Stimulated activated CD8-positive, alpha-beta memory T cell treated with anti-CD3 and anti-CD28 coated beads, Interleukin-15, amount 100 ng/mL, for 48 hours (primary cell): Measurements from ENCODE around the gene JAK1.
"Not testable (repeated sequence)": the region's sequence is repeated elsewhere in the genome, so short reads cannot be mapped to it uniquely, and the experiment has no call there.

Source experiments
- DNase-seq, 2 donors: peaks; one replicate each; pipeline ENCODE4 v3.0.0-alpha.2; 2020; ENCODE audit warnings: low read depth in 2 of 2

The JAK1 gene

DNA sequence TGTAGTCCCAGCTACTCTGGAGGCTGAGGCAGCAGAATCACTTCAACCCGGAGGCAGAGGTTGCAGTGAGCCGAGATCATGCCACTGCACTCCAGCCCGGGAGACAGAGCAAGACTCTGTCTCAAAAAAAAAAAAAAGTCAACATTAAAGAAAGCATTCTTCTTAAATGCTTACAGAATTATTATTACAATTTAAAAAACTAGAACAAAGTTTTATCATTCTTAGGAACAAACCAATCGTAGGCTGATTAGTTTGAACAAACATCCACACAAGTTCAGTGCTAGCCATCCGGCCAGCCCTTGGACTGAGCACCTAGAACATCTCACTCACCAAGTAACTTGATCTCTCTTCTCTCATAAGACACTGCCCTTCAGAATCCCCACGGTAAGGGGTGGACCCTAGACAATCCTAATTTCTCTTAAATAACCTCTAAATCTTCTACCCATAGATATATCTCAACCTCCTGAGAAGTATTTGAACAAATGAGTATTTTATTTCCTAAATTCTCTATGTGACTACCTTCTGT lies 16.0 kb downstream of the JAK1 start:
- DNase-seq, result no peak

DNA sequence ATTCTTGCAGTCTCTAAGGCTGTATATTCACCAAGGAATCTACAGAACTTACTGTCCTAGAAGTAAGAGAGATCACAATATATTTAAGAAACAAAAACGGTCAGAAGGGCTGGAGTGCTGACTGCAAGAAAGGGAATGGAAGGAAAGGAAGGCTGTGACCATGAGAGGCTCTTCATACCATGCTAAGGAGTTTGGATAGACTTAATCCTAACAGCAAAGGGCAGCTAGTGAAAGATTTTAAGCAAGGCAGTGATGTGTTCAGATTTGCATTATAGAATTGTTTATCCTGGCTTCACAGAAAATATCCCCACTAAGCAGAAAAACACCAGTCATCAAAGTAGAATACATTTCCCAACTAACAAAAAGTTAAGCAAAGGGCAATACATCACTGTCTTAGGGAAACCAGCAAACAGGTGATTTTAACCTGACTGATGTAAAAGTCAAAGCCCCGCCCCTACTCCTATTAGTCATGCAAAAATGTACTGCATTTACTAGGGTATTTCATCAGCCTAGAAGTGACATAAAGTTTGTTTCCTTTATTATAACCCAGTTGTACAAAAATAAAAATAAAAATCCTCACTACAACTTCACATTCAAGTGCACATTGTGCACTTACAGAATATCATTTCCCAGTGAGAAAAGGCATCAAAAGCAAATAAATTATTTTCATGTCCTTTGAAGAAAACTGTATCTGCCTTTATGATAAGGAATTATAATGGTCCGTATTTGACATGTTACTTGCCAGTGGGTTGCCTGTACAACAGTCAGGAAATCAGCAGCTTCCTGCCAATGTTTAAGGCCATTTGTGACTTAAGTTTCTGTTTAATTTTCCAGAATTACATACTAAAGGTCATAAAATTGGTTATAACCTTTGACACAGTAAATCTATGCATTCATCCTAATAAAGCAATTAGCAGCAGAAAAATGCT lies 17.2 kb downstream of the JAK1 start:
- no peak for DNase-seq

DNA sequence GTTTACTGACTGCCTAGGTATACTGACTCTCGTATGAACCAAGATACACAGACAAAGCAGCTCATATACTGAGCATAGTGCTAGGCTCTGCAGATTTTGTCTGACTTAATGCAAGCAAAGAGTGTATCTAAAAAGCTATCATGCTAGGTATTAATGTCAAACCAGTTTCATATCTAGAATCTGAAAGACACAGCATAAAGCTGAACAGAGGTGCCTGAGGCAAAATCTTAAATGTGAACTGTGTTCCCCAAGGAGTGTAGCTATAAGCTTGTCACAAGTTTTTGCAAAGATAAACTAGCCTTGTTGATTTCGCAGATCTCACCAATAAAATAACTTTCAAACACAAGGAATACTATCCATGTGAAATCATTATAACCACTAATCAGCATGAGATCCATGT lies 18.1 kb downstream of the JAK1 start:
- DNase-seq, result no peak

DNA sequence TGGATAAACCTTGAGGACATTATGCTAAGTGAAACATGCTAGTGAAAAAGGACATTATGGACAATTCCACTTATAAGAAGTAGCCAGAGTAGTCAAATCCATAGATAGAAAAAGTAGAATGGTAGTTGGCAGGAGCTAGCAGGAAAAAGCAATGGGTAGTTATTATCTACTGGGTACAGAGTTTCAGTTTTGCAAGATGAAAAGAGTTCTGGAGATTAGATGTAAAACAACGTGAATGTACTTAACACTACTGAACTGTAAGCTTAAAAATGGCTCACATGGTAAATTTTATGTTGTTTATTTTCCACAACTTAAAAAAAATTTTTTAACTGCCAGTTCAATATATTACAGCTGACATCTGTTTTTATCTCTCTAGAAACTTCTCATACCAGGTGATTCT lies 19.4 kb downstream of the JAK1 start:
- no peak for DNase-seq

DNA sequence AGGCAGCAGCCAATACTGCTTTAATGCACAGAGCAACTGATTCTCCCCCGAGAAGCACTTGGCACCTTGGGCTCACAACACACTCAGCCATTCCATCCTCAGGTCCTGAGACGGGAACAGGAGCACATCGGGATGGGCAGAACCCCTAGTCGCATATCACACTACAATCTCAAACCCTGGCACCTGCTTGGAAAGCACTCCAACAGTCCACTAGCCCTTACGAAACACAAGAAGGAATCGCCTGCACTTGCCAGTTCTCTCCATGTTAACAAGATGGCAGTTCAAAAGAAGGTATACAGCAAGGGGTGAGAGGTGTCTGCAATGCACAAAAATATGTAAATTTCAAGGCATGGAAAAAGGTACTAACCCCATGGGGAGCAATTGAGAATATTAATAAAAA lies 21.4 kb downstream of the JAK1 start:
- no peak for DNase-seq

DNA sequence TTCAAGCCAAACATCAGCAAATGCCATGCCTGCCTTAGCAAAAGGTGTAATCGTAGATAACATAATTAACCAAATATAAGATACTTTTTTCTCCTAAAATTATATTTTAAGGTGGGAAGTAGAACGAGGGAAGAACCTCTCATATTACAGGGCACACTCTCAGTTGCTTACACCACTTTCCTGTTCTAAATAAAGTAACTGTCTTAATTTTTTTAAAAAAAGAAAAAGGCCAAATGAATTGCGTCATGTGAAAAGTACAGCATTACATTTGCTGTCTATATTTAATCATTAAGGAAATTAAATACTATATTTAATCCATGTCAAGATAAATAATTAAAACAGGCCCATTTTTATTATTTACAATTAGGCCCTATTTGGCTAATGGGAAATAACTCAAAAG lies 23.7 kb downstream of the JAK1 start:
- DNase-seq, result no peak

DNA sequence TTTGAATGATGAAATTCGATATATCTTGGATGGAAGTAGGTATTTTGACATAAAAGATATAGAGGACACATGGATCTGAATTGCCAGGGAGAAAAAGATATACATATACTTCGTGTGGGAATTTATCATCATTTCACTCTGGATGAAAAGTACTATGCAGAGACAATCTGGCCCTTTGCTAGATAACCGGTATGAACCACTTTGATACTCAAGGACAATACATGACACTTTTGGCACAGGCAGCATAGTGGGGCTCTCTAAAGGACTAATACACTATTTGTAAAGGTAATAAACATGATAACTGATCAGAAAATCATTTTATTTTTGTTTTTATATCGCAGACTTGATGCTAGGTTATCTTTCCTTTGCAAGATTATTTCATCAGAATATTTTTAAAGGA lies 24.2 kb downstream of the JAK1 start:
- DNase-seq, result no peak

DNA sequence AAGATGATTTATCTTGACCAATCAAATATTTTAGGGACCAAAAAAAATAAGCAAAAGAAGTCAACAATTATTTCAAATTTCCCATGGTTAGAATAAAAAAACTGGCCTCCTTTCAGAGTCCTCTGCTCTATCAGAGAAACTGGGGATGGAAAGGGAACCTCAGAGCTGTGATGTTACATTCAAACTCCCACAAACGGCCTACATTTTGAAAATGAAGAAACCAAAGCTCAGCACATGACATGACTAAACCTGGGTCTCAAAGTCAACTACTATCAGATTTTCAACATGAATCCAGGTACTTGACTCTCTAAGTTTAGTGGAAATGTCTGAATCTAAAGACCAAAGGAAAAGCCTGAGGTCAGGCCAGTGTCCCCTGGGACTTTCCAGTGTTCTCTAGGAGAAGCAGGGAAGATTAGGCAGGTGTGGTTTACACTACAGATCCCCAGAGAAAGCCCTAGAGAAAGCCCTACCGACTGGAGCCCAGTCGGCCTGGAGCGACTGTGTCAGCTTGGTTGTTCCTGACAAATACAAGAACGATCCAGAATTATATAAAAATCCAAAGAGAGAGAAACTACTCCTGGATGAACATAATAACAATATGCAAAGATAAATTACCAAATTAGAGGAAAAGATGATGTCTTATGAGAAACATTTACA lies 24.8 kb downstream of the JAK1 start:
- DNase-seq, result no peak

GRCh38 chr1:64940025-64940424 lies 26.3 kb downstream of the JAK1 start:
- DNase-seq, result no peak

- no peak for DNase-seq
These were observed 27.4 kb downstream of the JAK1 start for GRCh38 chr1:64938991-64939390.

GRCh38 chr1:64936956-64937355 lies 29.4 kb downstream of the JAK1 start:
- DNase-seq, result no peak

- DNase-seq, result no peak
These were observed 30.7 kb downstream of the JAK1 start for GRCh38 chr1:64935551-64936155.

DNA sequence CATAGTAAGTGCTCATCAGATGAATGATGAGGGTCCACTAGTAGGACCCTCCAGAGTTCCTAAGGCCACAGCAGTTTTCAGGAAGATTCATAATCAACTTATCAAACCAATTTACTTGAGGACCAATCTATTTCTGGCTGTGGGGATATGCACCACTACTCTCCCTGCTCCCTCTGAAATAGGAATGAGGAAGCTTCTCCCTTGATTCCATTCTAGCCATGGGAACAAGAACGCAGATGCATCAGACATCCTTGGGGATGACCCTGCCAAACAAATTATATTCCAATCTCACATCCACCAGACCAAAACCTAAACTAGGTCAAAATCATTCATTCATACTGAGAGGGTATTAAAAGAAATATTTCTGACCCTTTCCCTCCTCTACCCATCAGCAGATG lies 31.5 kb downstream of the JAK1 start:
- no peak for DNase-seq

DNA sequence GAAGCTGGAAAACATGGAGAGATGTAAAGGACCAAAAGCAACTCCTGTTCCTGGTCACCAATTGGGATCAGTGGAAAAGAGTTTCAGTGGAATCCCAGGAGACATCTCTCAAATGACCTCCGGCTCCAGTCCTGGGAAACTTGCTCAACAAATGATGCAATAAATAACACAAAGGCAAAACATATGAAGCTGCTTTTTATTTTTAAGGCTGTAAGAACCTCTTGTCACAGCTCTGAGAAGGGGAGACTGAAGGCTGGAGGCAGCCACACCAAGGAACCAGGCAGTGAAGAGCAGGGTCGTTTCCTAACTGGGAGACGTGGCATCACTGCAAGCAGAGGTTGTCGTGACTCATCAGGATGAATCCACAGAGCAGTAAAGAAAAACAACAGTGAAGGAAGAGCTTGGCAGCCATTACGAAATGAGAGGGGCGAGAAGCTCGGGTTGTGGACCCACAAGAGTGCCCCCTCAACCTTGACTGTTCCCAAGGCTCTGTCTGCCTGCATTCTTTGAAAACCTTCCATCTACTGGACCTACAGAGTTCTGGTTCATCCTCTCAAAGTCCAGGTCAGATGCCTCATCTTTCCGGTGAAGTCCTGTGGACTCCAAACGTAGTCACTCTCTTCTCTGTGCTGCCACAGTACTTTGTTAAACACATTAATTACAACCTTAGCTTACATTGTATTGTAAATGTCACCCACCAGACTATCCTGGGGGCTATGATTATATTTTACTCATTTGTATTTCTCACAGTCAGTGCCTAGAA lies 32.1 kb downstream of the JAK1 start:
- DNase-seq, result no peak

GRCh38 chr1:64933296-64934070 lies 32.9 kb downstream of the JAK1 start:
- DNase-seq, result no peak

DNA sequence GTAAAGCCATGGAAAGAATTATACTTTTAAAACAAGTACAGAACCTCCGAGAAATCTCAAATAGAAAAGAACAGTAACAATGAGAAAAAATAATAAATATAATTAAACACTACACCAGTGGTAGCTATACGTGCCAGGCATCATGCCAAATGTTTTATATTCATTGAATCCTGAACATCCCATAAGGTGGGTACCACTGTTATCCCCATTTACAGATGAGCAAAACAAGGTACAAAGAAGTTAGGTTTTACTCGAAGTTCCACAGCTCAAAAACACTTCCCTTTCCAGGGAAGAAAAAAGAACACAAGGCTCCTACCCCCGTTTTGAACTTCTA lies 33.4 kb downstream of the JAK1 start:
- no peak for DNase-seq

DNA sequence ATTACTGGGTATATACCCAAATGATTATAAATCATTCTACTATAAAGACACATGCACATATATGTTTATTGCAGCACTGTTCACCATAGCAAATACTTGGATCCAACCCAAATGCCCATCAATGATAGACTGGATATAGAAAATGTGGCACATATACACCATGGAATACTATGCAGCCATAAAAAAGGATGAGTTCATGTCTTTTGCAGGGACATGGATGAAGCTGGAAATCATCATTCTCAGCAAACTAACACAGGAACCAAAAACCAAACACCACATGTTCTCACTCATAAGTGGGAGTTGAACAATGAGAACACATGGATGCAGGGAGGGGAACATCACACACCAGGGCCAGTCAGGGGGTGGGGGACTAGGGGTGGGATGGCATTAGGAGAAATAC lies 35.7 kb downstream of the JAK1 start:
- DNase-seq, result not testable (repeated sequence)

GRCh38 chr1:64929221-64929620 lies 37.1 kb downstream of the JAK1 start:
- DNase-seq, result no peak

DNA sequence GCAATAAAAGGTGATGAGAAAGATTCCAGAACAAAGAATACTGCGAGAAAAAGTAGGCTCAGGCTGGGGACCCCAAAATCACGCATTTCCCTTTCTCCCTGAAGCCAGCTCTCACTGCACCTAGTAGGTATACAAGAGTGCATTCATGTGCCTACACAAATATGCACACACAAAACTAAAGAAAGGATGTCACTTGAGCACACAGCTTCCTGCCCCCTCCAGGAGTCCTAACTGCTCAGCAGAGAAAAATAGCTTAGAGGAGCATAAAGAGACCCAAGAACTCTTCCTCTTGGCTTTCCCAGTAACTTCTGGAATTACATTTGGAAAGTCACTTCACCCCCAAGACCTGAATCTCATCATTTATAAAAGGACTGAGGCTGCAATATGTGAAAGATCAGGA lies 38.0 kb downstream of the JAK1 start:
- DNase-seq, result no peak

DNA sequence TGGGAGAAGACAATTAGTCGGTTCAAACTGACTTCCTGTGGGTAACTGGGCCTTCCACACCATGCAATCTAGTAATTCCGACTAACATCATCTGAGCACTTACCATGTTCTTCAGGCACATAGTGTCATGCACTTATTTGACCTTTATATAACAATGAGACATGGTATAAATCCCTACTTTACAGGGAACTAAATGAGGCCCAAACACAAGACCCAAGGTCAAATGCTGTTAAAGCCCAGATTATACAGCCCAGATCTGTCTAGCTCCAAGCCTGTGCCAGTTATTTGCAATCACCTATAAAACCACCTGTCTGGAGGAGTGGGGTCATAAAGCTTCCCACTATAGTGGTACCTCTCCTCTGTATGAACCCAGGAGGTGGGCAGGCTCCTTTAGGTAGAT lies 40.8 kb downstream of the JAK1 start:
- no peak for DNase-seq

GRCh38 chr1:64923294-64923718 lies 43.0 kb downstream of the JAK1 start:
- DNase-seq, result peak; percentile 19 to 44
